AG08395 (cell line): ENCODE data around the gene ZNF653.
"Not testable (repeated sequence)": the region's sequence is repeated elsewhere in the genome, so short reads cannot be mapped to it uniquely, and the experiment has no call there.

ENCODE experiments used
- DNase-seq: peaks from one replicate; pipeline ENCODE4 v3.0.0; 2012; ENCODE audit warnings: mixed read lengths, low spot score

Gene ZNF653

GRCh38 chr19:11456659-11457058 is 49.0 kb downstream of the ZNF653 start:
- DNase-seq, result no peak

- not testable (repeated sequence) for DNase-seq
Observed at GRCh38 chr19:11455233-11455554, 50.4 kb downstream of the ZNF653 start.

- no peak for DNase-seq
Observed at GRCh38 chr19:11453468-11454341, 51.9 kb downstream of the ZNF653 start.

GRCh38 chr19:11452620-11453310 is 52.9 kb downstream of the ZNF653 start:
- DNase-seq, result no peak

GRCh38 chr19:11451871-11452619 is 53.6 kb downstream of the ZNF653 start:
- DNase-seq, result no peak

GRCh38 chr19:11451327-11451870 is 54.2 kb downstream of the ZNF653 start:
- no peak for DNase-seq

GRCh38 chr19:11450570-11451326 is 54.9 kb downstream of the ZNF653 start:
- DNase-seq, result no peak

- no peak for DNase-seq
Observed at GRCh38 chr19:11448923-11449554, 56.6 kb downstream of the ZNF653 start.

GRCh38 chr19:11448410-11448809 is 57.2 kb downstream of the ZNF653 start:
- no peak for DNase-seq

- no peak for DNase-seq
Observed at GRCh38 chr19:11447347-11448262, 58.0 kb downstream of the ZNF653 start.

- DNase-seq, result peak; percentile 81
Observed at GRCh38 chr19:11446652-11447301, 58.9 kb downstream of the ZNF653 start.

GRCh38 chr19:11446271-11446651 is 59.4 kb downstream of the ZNF653 start:
- no peak for DNase-seq

GRCh38 chr19:11445141-11445540 is 60.5 kb downstream of the ZNF653 start:
- DNase-seq, result no peak

GRCh38 chr19:11444059-11444458 is 61.6 kb downstream of the ZNF653 start:
- DNase-seq, result no peak

GRCh38 chr19:11437955-11438354 is 67.7 kb downstream of the ZNF653 start:
- no peak for DNase-seq

- DNase-seq, result no peak
Observed at GRCh38 chr19:11435833-11436313, 69.8 kb downstream of the ZNF653 start.

GRCh38 chr19:11435057-11435832 is 70.4 kb downstream of the ZNF653 start, which contains the start of the genes ODAD3 and PRKCSH:
Gene ODAD3, minus strand, starts transcription at chr19:11435121. Its CDS starts 105 bp downstream, at chr19:11435016.
Gene PRKCSH, plus strand, starts transcription at chr19:11435635. Its CDS starts 483 bp downstream, at chr19:11436118.
- DNase-seq, result peak; percentile 100

GRCh38 chr19:11434703-11435056 is 71.0 kb downstream of the ZNF653 start:
- no peak for DNase-seq
